Subcutaneous preadipocyte (primary cell): ENCODE data around the gene KCNG2. TPM values are rescaled to one million over a fixed set of nuclear protein-coding genes. Genes with fewer than 3 reads are reported as not detected.

ENCODE experiments used
- total RNA-seq: library from RNA; depleted of rRNA; stranded (reverse); fragments of >200 nt; gene quantifications from 2 replicates; pipeline ENCODE4 v1.2.3, GENCODE V29; 2012

The KCNG2 gene, protein sequence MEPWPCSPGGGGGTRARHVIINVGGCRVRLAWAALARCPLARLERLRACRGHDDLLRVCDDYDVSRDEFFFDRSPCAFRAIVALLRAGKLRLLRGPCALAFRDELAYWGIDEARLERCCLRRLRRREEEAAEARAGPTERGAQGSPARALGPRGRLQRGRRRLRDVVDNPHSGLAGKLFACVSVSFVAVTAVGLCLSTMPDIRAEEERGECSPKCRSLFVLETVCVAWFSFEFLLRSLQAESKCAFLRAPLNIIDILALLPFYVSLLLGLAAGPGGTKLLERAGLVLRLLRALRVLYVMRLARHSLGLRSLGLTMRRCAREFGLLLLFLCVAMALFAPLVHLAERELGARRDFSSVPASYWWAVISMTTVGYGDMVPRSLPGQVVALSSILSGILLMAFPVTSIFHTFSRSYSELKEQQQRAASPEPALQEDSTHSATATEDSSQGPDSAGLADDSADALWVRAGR
- not detected in 2 replicates for total RNA-seq

DNA sequence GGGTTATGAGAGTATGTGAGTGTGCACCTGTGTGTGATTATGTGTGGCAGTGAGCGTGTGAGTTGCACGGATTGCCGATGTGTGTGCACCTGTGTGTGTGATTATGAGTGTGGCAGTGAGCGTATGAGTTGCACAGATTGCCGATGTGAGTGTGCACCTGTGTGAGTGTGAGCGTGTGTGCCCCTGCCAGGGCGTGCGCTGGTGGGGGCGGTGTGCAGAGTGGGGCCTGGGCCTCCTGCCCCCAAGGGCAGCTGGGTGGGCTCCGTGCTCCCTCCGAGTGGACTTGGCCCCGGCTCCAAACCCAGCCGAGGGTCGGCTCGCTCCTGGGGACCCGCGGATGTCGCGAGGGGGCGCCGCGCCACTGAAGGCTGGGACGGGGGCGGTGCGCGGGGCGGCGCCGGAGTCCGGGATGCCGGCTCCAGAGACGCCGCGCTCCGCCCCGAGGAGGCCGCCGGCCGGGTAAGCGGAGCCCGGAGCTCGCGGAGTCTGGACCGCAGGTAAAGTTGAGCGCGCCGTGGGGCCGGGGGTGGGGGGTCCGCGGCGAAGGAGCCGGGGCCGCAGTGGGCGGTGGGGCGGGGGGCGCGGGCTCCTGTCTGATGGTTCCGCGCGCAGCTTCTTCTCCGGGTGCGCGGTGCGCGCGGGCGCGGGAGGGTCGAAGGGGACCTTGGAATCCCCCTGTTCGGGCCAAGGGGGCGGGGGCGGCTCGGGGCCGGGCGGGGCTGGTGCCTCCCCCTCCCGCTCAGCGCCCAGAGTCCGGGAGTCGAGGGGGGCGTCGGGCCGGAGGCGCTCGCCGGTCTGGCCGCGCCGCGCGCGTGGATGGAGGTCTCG lies at the start of gene KCNG2:
TSS of gene KCNG2 (plus strand) at position 421 of the 828 bp plus-strand sequence. CDS start 65,730 bp downstream, outside the sequence.

Other genes starting within 250 kb of the KCNG2 start
- 17.6 and 22.9 TPM in 2 replicates for gene CTDP1, start 118.1 kb upstream of the KCNG2 start, total RNA-seq
- 27.6 and 28.3 TPM in 2 replicates for gene SLC66A2, start 153.7 kb downstream of the KCNG2 start, total RNA-seq
- gene HSBP1L1, start 166.7 kb downstream of the KCNG2 start, total RNA-seq, result 2.5 and 3.3 TPM in 2 replicates
- 50.4 and 65.0 TPM in 2 replicates for gene TXNL4A, start 190.6 kb downstream of the KCNG2 start, total RNA-seq
- 38.5 and 39.7 TPM in 2 replicates for gene RBFA, start 236.5 kb downstream of the KCNG2 start, total RNA-seq